SU-DHL-6 (cell line): Measurements from ENCODE around the gene ZBTB32.

Experiments
- H2AFZ ChIP-seq: fragments of 200-600 bp; sonication (generic); 2 replicates; pipeline ENCODE4 v1.6.1; 2014; ENCODE audit warnings: low read depth, mild to moderate bottlenecking, moderate library complexity, mixed read lengths, antibody characterized with exemption, low read length; ENCODE audit not compliant: severe bottlenecking
- H3F3A ChIP-seq: fragments of 200-600 bp; shearing (Covaris generic); 2 replicates; pipeline ENCODE4 v1.6.0; 2016; ENCODE audit warnings: antibody characterized with exemption, mild to moderate bottlenecking; ENCODE audit not compliant: insufficient read depth
- H3K27ac ChIP-seq: fragments of 200-600 bp; sonication (generic); 2 replicates; pipeline ENCODE4 v1.5.1; 2016; ENCODE audit warnings: low read depth, mild to moderate bottlenecking, low read length, moderate library complexity, mixed read lengths
- H3K27me3 ChIP-seq: fragments of 200-600 bp; sonication (generic), shearing (Covaris generic); 2 replicates; pipeline ENCODE4 v1.6.0; 2014; ENCODE audit warnings: mild to moderate bottlenecking, low read length
- H3K36me3 ChIP-seq: fragments of 200-600 bp; sonication (generic); 2 replicates; pipeline ENCODE4 v1.6.1; 2014; ENCODE audit warnings: mild to moderate bottlenecking, low read length, mixed read lengths
- H3K4me2 ChIP-seq: fragments of 300-600, 200-600 bp; shearing (Covaris generic), sonication (generic); 2 replicates; pipeline ENCODE4 v1.6.0; 2014; ENCODE audit warnings: low read length, low read depth, mild to moderate bottlenecking; ENCODE audit not compliant: poor library complexity, severe bottlenecking
- H3K4me3 ChIP-seq: fragments of 200-600 bp; sonication (generic); 2 replicates; pipeline ENCODE4 v1.5.1; 2014; ENCODE audit warnings: antibody characterized with exemption, low read length, mild to moderate bottlenecking, mixed read lengths; ENCODE audit not compliant: insufficient read depth, poor library complexity, severe bottlenecking
- H3K79me2 ChIP-seq: fragments of 200-600 bp; sonication (generic); 2 replicates; pipeline ENCODE4 v1.6.1; 2014; ENCODE audit warnings: mild to moderate bottlenecking, low read length, moderate library complexity; ENCODE audit not compliant: insufficient read depth
- H3K9ac ChIP-seq: fragments of 200-600 bp; sonication (generic); 2 replicates; pipeline ENCODE4 v1.7.0; 2014; ENCODE audit warnings: mild to moderate bottlenecking, low read length
- H3K9me2 ChIP-seq: fragments of 200-600 bp; sonication (generic); replicated peaks from 2 replicates; pipeline ENCODE4 v1.6.1; 2014; ENCODE audit warnings: low read length; ENCODE audit not compliant: insufficient read depth
- H3K9me3 ChIP-seq: fragments of 200-600 bp; sonication (generic); 2 replicates; pipeline ENCODE4 v1.6.1; 2014; ENCODE audit warnings: low read length, mixed read lengths; ENCODE audit not compliant: insufficient read depth
- H4K20me1 ChIP-seq: fragments of 200-600 bp; sonication (generic); 2 replicates; pipeline ENCODE4 v1.6.1; 2014; ENCODE audit warnings: low read depth, mild to moderate bottlenecking, antibody characterized with exemption, low read length, moderate library complexity, mixed read lengths
- CTCF ChIP-seq: fragments of 200-600 bp; sonication (generic); IDR thresholded peaks from one replicate; pipeline ENCODE4 v1.5.1; 2017; ENCODE audit warnings: antibody characterized with exemption, mild to moderate bottlenecking, low read length, moderate library complexity; ENCODE audit not compliant: insufficient read depth, poor library complexity, severe bottlenecking
- EZH2phosphoT487 ChIP-seq: fragments of 200-600 bp; sonication (generic), shearing (Covaris generic); conservative IDR thresholded peaks from 2 replicates; pipeline ENCODE4 v1.6.1; 2018; ENCODE audit warnings: mild to moderate bottlenecking, antibody characterized with exemption, low read length, moderate library complexity, mixed read lengths

Gene ZBTB32

DNA sequence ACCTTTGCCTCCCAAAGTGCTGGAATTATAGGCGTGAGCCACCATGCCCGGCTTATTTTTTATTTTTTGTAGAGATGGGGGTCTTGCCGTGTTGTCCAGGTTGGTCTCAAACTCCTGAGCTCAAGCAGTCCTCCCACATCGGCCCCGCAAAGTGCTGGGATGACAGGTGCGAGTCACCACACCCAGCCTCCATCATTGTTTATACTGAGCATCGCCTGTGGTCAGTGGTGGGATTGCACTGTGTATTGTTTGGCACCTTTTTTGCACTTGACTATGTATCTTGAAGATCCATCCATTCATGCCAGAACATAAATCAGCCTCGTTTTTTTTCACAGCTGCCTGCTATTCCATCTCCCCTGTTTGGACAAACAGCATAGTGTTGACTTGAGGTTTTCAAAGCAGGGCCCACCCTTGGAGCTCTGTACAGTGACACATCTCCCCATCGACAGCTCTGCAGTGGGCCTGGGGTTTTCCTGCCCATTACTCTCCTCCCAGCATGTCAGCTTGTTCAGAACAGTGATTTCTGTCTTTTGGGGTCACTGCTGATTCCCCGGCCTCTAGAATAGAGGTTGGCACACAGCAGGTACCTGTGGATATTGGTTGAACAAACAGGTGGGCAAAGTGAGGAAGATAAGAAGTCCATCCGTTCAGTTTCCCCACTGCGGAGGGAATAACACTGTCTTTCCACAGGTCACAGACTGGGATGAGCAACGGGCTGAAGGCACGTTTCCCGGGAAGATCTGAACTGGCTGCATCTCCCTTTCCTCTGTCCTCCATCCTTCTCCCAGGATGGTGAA is 46.3 kb upstream of the ZBTB32 start:
- TF ChIP-seq EZH2phosphoT487 (no peak), CTCF (no peak)
- no peaks in the 10 kb centered on the region for H3K9me2 ChIP-seq
- no peak overlapping the region for H3K4me2 ChIP-seq
- no peak overlapping the region for H2AFZ ChIP-seq
- no peaks in the 10 kb centered on the region for H3F3A ChIP-seq
- H3K27ac ChIP-seq = no peak overlapping the region
- H3K9ac ChIP-seq = no peak overlapping the region
- H4K20me1 ChIP-seq = no peaks in the 10 kb centered on the region
- no peaks in the 10 kb centered on the region for H3K36me3 ChIP-seq
- no peaks in the 10 kb centered on the region for H3K79me2 ChIP-seq
- no peak overlapping the region for H3K4me3 ChIP-seq
- no peaks in the 10 kb centered on the region for H3K9me3 ChIP-seq
- H3K27me3 ChIP-seq = no peaks in the 10 kb centered on the region

GRCh38 chr19:35661995-35662340 is 42.4 kb upstream of the ZBTB32 start:
- H3K27me3 ChIP-seq = no peaks in the 10 kb centered on the region
- H3K4me3 ChIP-seq = no peak overlapping the region
- no peak overlapping the region for H2AFZ ChIP-seq
- no peaks in the 10 kb centered on the region for H3K9me3 ChIP-seq
- no peaks in the 10 kb centered on the region for H3K9me2 ChIP-seq
- TF ChIP-seq EZH2phosphoT487 = no peak
- TF ChIP-seq CTCF = no peak
- no peak overlapping the region for H3K4me2 ChIP-seq
- H3K9ac ChIP-seq = no peak overlapping the region
- no peak overlapping the region for H3K27ac ChIP-seq
- no peaks in the 10 kb centered on the region for H3K79me2 ChIP-seq
- H4K20me1 ChIP-seq = no peaks in the 10 kb centered on the region
- H3K36me3 ChIP-seq = no peaks in the 10 kb centered on the region
- no peaks in the 10 kb centered on the region for H3F3A ChIP-seq

DNA sequence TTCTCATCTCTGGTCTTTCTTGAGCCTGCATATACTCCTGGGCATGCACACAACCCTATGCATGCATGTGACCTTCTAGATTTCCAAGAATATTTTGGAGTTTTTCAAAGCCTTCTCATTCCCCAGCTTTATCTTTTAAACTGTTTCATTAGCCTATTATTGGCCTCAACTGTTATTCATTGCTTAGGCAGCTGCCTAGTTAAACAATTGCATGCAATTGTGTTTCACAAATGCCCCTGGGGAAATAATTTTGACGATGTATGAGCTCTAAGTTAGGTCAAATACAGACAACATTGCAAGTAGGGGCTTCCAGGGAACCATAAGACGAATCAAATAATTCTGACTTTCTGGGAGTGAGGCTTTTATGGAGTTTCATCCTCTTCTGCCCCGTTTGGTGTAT is 40.4 kb upstream of the ZBTB32 start:
- no peak overlapping the region for H3K4me2 ChIP-seq
- no peak overlapping the region for H3K27ac ChIP-seq
- no peaks in the 10 kb centered on the region for H3K9me2 ChIP-seq
- no peaks in the 10 kb centered on the region for H3K79me2 ChIP-seq
- no peak overlapping the region for H2AFZ ChIP-seq
- H3K36me3 ChIP-seq = no peaks in the 10 kb centered on the region
- no peak overlapping the region for H3K4me3 ChIP-seq
- no peaks in the 10 kb centered on the region for H3K9me3 ChIP-seq
- no peaks in the 10 kb centered on the region for H4K20me1 ChIP-seq
- no peak overlapping the region for H3K9ac ChIP-seq
- TF ChIP-seq CTCF (no peak), EZH2phosphoT487 (no peak)
- H3F3A ChIP-seq = no peaks in the 10 kb centered on the region
- H3K27me3 ChIP-seq = no peaks in the 10 kb centered on the region
